T-cell (primary cell): ENCODE measurements around the gene BRD1. TPM values are rescaled to one million over a fixed set of nuclear protein-coding genes. Genes with fewer than 3 reads are reported as not detected.

Source experiments
- ATAC-seq, 4 experiments: fragments of 200-7000 bp in 3 of 4; fragments of 150-1000 bp in 1 of 4; cut with Tn5 transposase; replicated peaks in 1 of 4; 1 replicate in 3 of 4; 2 replicates in 1 of 4; pipeline ENCODE4 v1.10.0; 2021; ENCODE audit warnings: moderate library complexity in 3 of 4, mild to moderate bottlenecking in 2 of 4, moderate number of reproducible peaks in 1 of 4
- CTCF ChIA-PET, 2 donors: fragments of 300-600 bp; sonication (Branson Sonifier 250); formaldehyde crosslinking; loops; one replicate each; lab custom pipeline; 2022; ENCODE audit warnings: antibody characterized with exemption in 2 of 2; lab: Charles Lee
- POLR2A ChIA-PET, 2 donors: fragments of 300-600 bp; sonication (Branson Sonifier 250); formaldehyde crosslinking; loops; one replicate each; lab custom pipeline; 2022; ENCODE audit warnings: antibody characterized with exemption in 2 of 2; lab: Charles Lee
- DNase-seq, 35 experiments: peaks; one replicate each; pipeline versions ENCODE4 v3.0.0 to v3.0.0-alpha.2; 2013 to 2023
- H3K27ac ChIP-seq: one replicate; pipeline ENCODE4 v1.5.1; 2013; ENCODE audit warnings: low read length
- H3K27me3 ChIP-seq, 2 experiments: replicated peaks in 1 of 2; 1 replicate in 1 of 2; 2 replicates in 1 of 2; pipeline versions ENCODE4 v1.6.1 to v1.7.0; 2013; ENCODE audit warnings: low read length in 1 of 2, mixed read lengths in 1 of 2; ENCODE audit not compliant: control insufficient read depth in 2 of 2, insufficient read depth in 2 of 2; ENCODE audit errors: extremely low read depth in 1 of 2
- H3K36me3 ChIP-seq, 2 donors: 1 replicate in 1 of 2; 2 replicates in 1 of 2; pipeline versions ENCODE4 v1.6.1 to v1.7.0; 2013; ENCODE audit warnings: low read length in 1 of 2; ENCODE audit not compliant: control insufficient read depth in 2 of 2, insufficient read depth in 1 of 2; ENCODE audit errors: extremely low read depth in 1 of 2
- H3K4me1 ChIP-seq, 2 experiments: 1 replicate in 1 of 2; 2 replicates in 1 of 2; pipeline versions ENCODE4 v1.6.1 to v1.7.0; 2013; ENCODE audit warnings: low read length in 2 of 2, mixed read lengths in 1 of 2; ENCODE audit not compliant: insufficient read depth in 2 of 2, control insufficient read depth in 1 of 2; ENCODE audit errors: extremely low read depth in 1 of 2
- H3K4me3 ChIP-seq, 2 donors: 1 replicate in 1 of 2; 2 replicates in 1 of 2; pipeline versions ENCODE4 v1.5.1 to v1.7.0; 2013; ENCODE audit warnings: mild to moderate bottlenecking in 2 of 2, low read length in 1 of 2, moderate library complexity in 1 of 2; ENCODE audit not compliant: control insufficient read depth in 1 of 2; ENCODE audit errors: extremely low read depth in 1 of 2
- H3K9me3 ChIP-seq: 2 replicates; pipeline ENCODE4 v1.7.0; 2013
- H3K27ac Mint-ChIP-seq, 2 donors: one replicate each; pipeline ENCODE4 v1.8.0; 2020 to 2021; ENCODE audit warnings: mild to moderate bottlenecking in 2 of 2, mixed read lengths in 2 of 2
- H3K27me3 Mint-ChIP-seq, 2 donors: one replicate each; pipeline ENCODE4 v1.8.0; 2021 to 2022; ENCODE audit warnings: mixed read lengths in 2 of 2
- H3K36me3 Mint-ChIP-seq: one replicate; pipeline ENCODE4 v1.8.0; 2021; ENCODE audit warnings: mixed read lengths
- H3K4me1 Mint-ChIP-seq, 3 donors: one replicate each; pipeline ENCODE4 v1.8.0; 2020 to 2022; ENCODE audit warnings: mixed read lengths in 3 of 3, mild to moderate bottlenecking in 1 of 3
- H3K4me3 Mint-ChIP-seq, 3 donors: one replicate each; pipeline ENCODE4 v1.8.0; 2020 to 2022; ENCODE audit warnings: mild to moderate bottlenecking in 3 of 3, mixed read lengths in 3 of 3, moderate library complexity in 3 of 3
- H3K9me3 Mint-ChIP-seq, 3 donors: one replicate each; pipeline ENCODE4 v1.8.0; 2020 to 2022; ENCODE audit warnings: mixed read lengths in 3 of 3
- whole genome bisulfite sequencing: methylation state at CpG from one replicate; pipeline ENCODE4 v1.1.5; 2013; ENCODE audit warnings: missing lambda C conversion rate; ENCODE audit not compliant: insufficient coverage; 5-methylcytosine and 5-hydroxymethylcytosine counted together
- total RNA-seq, 35 experiments: library from RNA in 6 of 35; stranded (reverse) in 6 of 35; fragments of 120-200 nt in 1 of 35; gene quantifications; one replicate each; pipeline versions ENCODE4 v1.2.1 to v1.2.4 and lab custom pipeline; 2013 to 2026

BRD1 gene
- total RNA-seq, 5 donors from 2014 or later (not counting 1 experiment from before 2014, with no cell fraction given): 86.4 to 140 (median 92.9) TPM

DNA sequence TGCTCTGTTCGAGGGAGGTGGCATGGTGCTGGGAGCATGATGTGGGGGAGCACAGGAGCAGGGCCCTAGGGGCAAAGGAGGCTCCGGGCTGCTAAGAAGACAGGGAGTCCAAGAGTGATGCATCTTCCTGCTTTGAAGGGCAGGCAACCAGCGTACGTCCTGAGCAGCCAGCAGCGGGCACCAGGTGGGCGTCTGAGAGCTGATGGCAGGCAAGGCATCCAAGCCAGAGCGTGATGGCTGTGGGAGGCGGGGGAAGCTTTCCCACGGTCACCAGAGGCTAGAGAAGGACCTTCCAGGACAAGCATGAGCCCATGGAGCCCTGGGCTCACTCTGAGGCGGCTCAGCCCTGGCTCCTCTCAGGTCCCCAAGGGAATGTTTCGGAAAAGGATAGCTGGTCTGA lies 32.2 kb downstream of the BRD1 start:
- ATAC-seq (peak in 1 of 4 experiments; percentile 9), DNase-seq (no peak)
- no peaks in the 10 kb centered on the region for H3K9me3 ChIP-seq
- peaks cover 22 to 37% (median 32%) of the 10 kb centered on the region in 3 donors for H3K4me1 Mint-ChIP-seq
- H3K4me3 ChIP-seq: no peak overlapping the region
- H3K36me3 Mint-ChIP-seq: peaks cover 45% of the 10 kb centered on the region
- H3K9me3 Mint-ChIP-seq: no peaks in the 10 kb centered on the region
- peaks cover 0 to 23% of the 10 kb centered on the region in 2 experiments for H3K4me1 ChIP-seq
- H3K4me3 Mint-ChIP-seq: no peak overlapping the region
- no peaks in the 10 kb centered on the region for H3K27me3 ChIP-seq
- no peaks in the 10 kb centered on the region for H3K27me3 Mint-ChIP-seq
- peaks cover 18 to 91% of the 10 kb centered on the region in 2 donors for H3K36me3 ChIP-seq
- H3K27ac ChIP-seq: no peak overlapping the region
- no peak overlapping the region for H3K27ac Mint-ChIP-seq
- CTCF ChIA-PET: no interaction called here
- POLR2A ChIA-PET: interaction anchor here in 1 of 2 donors (0.7 kb wide), 2 partner anchors 17 to 33 kb away, joined by 6 to 7 read pairs; no protein-coding TSS in a partner anchor
- WGBS: 90% methylated on average over 11 of the region's 11 CpGs

- Mint-ChIP-seq H3K27me3 (no peaks in the 10 kb centered on the region), H3K9me3 (no peaks in the 10 kb centered on the region), H3K4me3 (no peak overlapping the region), H3K4me1 (peaks cover 31 to 46% (median 35%) of the 10 kb centered on the region in 3 donors), H3K36me3 (peaks cover 43% of the 10 kb centered on the region), H3K27ac (no peak overlapping the region)
- Histone ChIP-seq H3K9me3 (no peaks in the 10 kb centered on the region), H3K4me1 (peaks cover 6 to 28% of the 10 kb centered on the region in 2 experiments), H3K36me3 (peaks cover 18 to 86% of the 10 kb centered on the region in 2 donors), H3K4me3 (no peak overlapping the region), H3K27me3 (no peaks in the 10 kb centered on the region), H3K27ac (no peak overlapping the region)
- 97% methylated on average over 23 of the region's 23 CpGs for WGBS
- DNase-seq (no peak), ATAC-seq (no peak)
- ChIA-PET POLR2A (no interaction called here), CTCF (no interaction called here)
Observed at GRCh38 chr22:49793871-49794270, 33.8 kb downstream of the BRD1 start.

DNA sequence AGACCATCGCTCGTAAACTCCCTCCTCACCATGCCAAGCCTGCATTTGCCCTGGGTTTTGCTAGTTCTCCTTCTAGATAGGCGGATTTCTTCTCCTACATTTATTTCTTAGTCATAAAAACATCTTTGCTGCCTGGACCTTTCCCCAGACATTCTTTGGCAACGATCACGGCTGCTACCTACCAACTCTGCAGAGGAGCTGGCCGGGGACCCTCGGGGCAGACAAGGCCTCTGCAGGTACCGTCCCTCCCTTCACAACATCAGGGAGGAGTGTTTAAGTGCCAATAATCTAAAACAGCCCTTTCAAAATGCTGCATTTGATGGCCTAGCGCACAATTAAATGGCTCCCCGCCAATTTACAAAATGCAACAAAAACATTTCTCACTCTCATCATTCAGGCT lies 34.4 kb downstream of the BRD1 start:
- Histone ChIP-seq H3K4me3 (no peak overlapping the region), H3K27ac (no peak overlapping the region), H3K27me3 (no peaks in the 10 kb centered on the region), H3K9me3 (no peaks in the 10 kb centered on the region), H3K4me1 (peaks cover 8 to 33% of the 10 kb centered on the region in 2 experiments), H3K36me3 (peaks cover 14 to 80% of the 10 kb centered on the region in 2 donors)
- Mint-ChIP-seq H3K27ac (peak overlapping the region in 1 of 2 donors; percentile 23), H3K27me3 (no peaks in the 10 kb centered on the region), H3K4me3 (no peak overlapping the region), H3K4me1 (peaks cover 37 to 52% (median 39%) of the 10 kb centered on the region in 3 donors), H3K36me3 (peaks cover 42% of the 10 kb centered on the region), H3K9me3 (no peaks in the 10 kb centered on the region)
- no peak for ATAC-seq
- CTCF ChIA-PET: no interaction called here
- POLR2A ChIA-PET: no interaction called here
- 100% methylated on average over 3 of the region's 10 CpGs for WGBS
- DNase-seq: no peak

GRCh38 chr22:49792107-49792506 lies 35.6 kb downstream of the BRD1 start:
- Mint-ChIP-seq H3K27me3 (no peaks in the 10 kb centered on the region), H3K4me1 (peaks cover 47 to 62% (median 48%) of the 10 kb centered on the region in 3 donors), H3K27ac (peak overlapping the region in 1 of 2 donors; percentile 56), H3K4me3 (no peak overlapping the region), H3K9me3 (no peaks in the 10 kb centered on the region), H3K36me3 (peaks cover 43% of the 10 kb centered on the region)
- no peaks in the 10 kb centered on the region for H3K27me3 ChIP-seq
- H3K4me3 ChIP-seq: no peak overlapping the region
- no peak overlapping the region for H3K27ac ChIP-seq
- H3K36me3 ChIP-seq: peaks cover 10 to 77% of the 10 kb centered on the region in 2 donors
- POLR2A ChIA-PET: no interaction called here
- ATAC-seq (no peak), DNase-seq (no peak)
- CTCF ChIA-PET: interaction anchor here in 1 of 2 donors (0.6 kb wide), 1 partner anchor 42 kb away, joined by 3 read pairs; no protein-coding TSS in a partner anchor
- 97% methylated on average over 9 of the region's 10 CpGs for WGBS
- H3K9me3 ChIP-seq: no peaks in the 10 kb centered on the region
- H3K4me1 ChIP-seq: peaks cover 8 to 41% of the 10 kb centered on the region in 2 experiments

DNA sequence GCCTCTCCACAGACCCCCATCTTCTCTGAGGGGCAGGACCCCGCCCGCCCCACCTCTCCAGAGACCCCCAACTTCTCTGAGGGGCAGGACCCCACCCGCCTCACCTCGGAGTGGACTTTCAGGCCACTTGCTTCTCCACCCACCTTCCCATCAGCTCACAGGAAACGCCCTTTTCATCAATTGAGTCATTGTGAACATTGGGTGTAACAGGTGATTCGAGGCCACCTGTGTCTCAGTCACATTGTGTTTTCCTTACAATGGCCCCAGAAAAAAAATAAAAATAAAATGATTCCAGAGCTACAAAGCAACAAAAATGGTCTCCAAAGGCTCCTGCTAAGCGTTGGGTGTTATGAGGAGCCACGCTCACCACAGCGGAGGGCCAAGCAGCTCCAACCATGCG lies 36.0 kb downstream of the BRD1 start:
- peak overlapping the region in 1 of 3 donors; percentile 39 for H3K4me3 Mint-ChIP-seq
- Histone ChIP-seq H3K36me3 (peaks cover 11 to 77% of the 10 kb centered on the region in 2 donors), H3K9me3 (no peaks in the 10 kb centered on the region), H3K27me3 (no peaks in the 10 kb centered on the region), H3K4me1 (peaks cover 8 to 41% of the 10 kb centered on the region in 2 experiments), H3K27ac (no peak overlapping the region), H3K4me3 (no peak overlapping the region)
- ChIA-PET CTCF (no interaction called here), POLR2A (no interaction called here)
- no peaks in the 10 kb centered on the region for H3K27me3 Mint-ChIP-seq
- 86% methylated on average over 4 of the region's 10 CpGs for WGBS
- H3K9me3 Mint-ChIP-seq: no peaks in the 10 kb centered on the region
- H3K27ac Mint-ChIP-seq: peak overlapping the region; percentile 52 to 75
- ATAC-seq (no peak), DNase-seq (no peak)
- peaks cover 44% of the 10 kb centered on the region for H3K36me3 Mint-ChIP-seq
- H3K4me1 Mint-ChIP-seq: peaks cover 47 to 62% (median 48%) of the 10 kb centered on the region in 3 donors

DNA sequence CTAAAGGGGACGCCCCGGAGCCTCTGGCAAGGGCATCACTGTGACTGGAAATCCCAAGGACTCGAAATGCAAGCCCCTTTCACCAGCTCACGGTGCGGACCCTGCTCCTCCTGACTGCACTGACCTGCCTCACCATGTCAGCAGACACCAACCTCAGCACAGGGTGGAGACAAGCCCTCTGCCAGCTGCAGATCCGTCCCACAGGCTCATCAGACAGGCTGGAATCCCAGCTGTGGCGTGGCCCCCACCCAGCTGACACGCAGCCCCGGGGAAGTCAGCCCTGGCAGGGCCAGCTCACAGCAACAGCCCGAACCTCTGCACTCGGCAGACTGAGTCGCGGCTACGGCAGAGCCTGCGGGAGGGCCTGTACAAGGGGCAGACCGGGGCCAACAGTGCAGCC lies 36.8 kb downstream of the BRD1 start:
- POLR2A ChIA-PET: no interaction called here
- peak overlapping the region in 1 of 2 donors; percentile 23 for H3K27ac Mint-ChIP-seq
- CTCF ChIA-PET: no interaction called here
- no peaks in the 10 kb centered on the region for H3K27me3 Mint-ChIP-seq
- DNase-seq: no peak
- ATAC-seq: no peak
- Histone ChIP-seq H3K4me1 (peaks cover 8 to 46% of the 10 kb centered on the region in 2 experiments), H3K27ac (no peak overlapping the region), H3K4me3 (no peak overlapping the region), H3K9me3 (no peaks in the 10 kb centered on the region), H3K27me3 (no peaks in the 10 kb centered on the region), H3K36me3 (peaks cover 10 to 79% of the 10 kb centered on the region in 2 donors)
- H3K9me3 Mint-ChIP-seq: no peaks in the 10 kb centered on the region
- peaks cover 48 to 70% (median 54%) of the 10 kb centered on the region in 3 donors for H3K4me1 Mint-ChIP-seq
- WGBS: 92% methylated on average over 14 of the region's 16 CpGs
- H3K4me3 Mint-ChIP-seq: peak overlapping the region in 2 of 3 donors; percentile 45 to 83
- peaks cover 52% of the 10 kb centered on the region for H3K36me3 Mint-ChIP-seq
